Measurements from ENCODE around the gene CTSZ.

CTSZ gene

DNA sequence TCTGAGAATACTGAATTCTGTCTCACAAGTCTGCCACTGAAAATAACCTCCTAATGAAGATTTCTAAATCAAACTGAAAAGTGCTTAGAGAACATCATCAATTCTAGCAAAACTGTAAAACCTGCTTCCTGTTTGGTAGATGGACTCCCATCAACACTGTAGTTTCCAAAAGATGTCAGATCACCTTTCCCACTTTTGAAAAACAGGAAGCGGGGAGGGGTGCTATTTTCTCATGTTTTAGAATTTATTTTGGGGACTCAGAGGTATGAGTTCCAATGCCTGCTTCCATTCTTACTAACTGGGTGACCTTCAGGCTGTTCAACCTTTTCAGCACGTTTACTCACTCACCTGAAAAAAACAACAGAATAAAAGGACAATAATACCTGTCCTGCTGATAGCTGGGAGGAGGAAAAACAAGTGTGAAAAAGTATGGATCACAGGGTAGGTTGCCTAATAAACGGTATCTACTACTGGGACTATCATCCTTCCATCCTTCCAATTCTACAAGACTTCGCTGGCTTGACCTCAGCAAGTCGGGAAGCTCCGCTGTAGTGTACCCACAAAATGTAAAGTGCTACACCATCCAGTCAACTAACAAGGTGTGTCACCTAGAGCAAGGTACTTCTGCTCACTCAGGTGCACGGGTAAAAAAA, 24.0 kb upstream of the CTSZ start:
- DNase-seq = no peak

DNA sequence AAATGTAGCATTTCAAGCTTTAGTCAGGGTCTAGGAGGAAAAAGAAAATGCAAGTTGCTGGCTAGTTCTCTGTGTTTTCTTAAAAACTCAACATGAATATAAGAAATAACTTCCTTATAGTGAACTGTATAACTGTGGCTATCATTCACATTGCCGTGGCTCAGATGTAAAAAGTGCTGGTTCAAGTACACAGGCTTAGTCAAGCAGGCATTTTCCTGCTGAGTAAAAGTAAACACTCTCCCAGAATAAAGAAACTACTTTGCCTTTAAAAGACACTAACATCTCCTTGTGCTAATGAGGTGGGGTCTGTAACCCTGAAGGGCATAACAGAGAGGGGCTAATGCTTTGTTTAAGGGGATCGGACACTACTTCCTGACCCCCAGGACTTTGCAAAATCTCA, 21.8 kb upstream of the CTSZ start:
- no peak for DNase-seq

DNA sequence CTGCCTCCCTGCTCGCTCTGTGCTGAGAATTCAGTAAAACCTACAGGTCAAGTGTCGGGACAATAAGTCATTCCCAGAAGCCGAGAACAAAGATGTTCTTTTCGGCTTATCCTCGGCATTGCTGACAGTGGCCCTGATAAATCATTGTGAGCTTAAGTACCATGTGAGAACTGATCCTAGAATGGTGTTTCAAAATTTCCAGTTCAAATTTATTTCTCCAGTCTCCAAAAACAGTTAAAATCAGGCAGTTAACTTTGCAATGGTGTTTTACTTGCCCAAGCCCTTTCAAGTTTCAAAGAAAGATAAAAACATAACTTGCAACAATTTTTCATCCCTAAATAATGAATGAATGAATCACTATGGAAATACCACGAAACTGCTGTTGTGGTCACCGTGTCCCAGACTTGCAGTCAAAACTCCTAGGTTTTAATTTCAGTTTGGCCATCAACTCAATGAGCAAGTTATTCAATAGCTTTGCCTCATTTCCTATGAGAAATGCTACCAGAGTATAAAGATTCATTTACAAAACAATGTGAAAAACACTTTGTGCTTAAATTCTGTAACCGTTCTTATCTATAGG, 20.8 kb upstream of the CTSZ start:
- no peak for DNase-seq

DNA sequence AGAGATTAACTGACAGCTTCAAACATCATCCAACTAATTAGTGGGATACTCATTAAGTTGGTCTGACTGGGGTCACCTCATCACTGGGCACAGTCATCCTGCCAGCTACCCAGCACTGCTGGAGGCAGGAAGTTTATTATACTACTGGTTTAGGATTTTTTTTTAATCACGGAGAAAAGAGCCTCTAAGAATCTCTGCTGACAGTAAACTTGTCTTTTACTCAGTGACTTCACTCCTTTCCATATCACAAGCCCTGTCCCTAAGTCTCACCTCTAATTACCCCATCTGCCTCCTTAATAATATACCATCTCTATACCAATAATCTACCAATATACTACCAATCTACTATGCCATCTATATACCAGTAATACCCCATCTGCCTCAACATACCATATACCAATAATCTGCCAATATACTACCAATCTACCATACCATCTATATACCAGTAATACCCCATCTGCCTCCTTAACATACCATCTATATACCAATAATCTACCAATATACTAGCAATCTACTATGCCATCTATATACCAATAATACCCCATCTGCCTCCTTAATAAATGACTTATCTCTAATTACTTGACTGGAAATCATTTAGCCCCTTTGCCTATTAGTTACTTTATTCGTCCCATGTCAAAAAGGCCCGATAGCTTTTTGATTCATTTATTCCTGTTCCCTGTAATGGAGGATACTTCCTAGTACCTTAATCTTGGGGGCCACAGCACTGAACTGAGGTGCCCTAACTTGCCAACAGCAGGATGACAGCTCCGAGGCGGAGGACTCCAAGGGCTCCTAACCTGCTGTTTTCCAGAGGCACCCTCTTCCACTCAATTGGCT, 20.1 kb upstream of the CTSZ start:
- DNase-seq = no peak

DNA sequence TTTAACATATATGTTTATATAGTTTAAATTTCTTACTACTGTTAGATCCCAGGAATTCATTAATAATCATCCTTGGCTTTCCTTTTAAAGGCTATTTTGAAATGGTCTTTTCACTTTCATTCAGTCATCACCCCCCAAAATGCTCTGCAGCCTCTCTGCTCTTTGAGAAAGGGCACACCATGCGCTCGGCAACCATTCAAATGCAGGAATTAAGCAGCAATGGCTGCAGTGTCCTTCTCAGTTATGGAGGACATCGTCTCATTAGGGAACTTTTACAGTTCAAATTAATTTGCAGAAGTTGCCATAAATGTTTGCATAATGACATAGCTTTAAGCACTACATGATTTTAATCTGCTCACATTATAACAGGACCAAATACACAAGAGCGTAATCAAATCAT, 18.5 kb upstream of the CTSZ start:
- DNase-seq = no peak

DNA sequence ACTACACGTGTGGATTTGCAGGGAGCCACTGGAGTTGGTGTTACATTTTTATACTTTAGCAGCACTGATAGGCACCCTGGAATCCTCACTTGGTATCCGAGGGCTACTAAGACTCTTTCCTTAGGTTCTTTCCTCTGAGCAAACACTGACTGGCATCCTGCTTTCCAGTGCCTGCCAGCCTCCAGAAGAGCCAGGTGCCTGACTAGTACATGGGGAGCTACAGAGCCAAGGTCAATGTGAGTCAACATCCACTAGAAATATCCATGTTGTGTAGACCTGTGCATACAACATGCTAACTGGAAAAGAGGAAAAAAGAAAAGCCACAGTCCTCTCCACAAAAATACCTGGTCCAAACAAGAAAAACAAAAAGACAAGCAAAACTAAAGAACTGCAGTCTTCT, 18.0 kb upstream of the CTSZ start:
- DNase-seq = no peak

DNA sequence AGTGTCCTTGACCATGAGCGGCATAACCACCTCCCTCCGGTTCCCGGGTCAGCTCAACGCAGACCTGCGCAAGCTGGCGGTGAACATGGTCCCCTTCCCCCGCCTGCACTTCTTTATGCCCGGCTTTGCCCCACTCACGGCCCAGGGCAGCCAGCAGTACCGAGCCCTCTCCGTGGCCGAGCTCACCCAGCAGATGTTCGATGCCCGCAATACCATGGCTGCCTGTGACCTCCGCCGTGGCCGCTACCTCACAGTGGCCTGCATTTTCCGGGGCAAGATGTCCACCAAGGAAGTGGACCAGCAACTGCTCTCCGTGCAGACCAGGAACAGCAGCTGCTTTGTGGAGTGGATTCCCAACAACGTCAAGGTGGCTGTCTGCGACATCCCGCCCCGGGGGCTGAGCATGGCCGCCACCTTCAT, 17.1 kb upstream of the CTSZ start:
- DNase-seq = no peak

DNA sequence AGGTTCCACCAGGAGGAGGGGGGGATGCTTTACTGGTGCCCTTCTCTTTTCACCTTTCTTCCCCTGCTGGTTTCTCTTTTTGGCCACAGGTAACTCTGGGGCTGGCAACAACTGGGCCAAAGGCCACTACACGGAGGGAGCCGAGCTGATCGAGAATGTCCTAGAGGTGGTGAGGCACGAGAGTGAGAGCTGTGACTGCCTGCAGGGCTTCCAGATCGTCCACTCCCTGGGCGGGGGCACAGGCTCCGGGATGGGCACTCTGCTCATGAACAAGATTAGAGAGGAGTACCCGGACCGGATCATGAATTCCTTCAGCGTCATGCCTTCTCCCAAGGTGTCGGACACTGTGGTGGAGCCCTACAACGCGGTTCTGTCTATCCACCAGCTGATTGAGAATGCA, 16.6 kb upstream of the CTSZ start:
- DNase-seq = no peak

DNA sequence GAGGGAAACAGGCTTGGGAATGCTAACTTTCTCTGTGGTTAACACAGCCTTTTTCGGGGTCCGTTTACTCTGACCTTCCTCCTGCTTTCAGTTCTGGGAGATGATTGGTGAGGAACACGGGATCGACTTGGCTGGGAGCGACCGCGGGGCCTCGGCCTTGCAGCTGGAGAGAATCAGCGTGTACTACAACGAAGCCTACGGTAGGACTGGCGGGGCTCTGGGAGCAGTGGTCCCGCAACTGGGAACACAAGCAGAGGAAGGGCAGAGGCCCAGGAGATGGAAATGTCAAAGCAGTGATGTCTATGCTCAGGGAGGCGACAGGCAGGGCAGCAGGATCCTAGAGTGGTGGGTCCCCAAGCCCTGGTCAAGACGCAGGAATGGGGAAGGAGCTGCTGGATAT, 15.7 kb upstream of the CTSZ start:
- no peak for DNase-seq

DNA sequence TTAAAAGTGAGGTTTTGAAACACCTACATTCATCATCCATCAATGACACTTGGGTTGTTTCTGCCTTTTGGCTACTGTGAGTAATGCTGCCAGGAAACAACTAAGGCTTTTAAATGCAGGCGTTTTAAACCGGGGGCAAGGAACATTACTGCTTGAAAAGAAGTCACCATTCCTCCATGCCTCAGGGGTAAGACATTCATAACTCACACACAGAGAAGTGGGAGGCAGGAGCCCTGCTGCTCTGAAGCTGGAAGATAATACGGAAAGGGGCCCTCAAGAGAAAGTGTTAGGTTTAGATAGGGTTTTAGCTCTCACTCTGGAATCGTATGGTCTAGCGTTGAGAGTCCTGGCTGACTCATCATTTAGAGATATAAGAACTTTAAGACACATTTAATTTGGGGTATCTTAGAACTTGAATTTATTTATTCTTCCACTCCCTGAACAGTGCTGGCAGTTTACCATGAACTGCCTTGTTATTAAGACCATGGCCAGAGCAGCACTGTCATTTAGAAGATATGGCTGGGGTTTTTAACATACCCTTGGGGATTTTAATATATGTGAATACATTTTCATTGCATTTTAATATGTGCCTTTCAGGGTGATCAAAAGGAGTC, 14.0 kb upstream of the CTSZ start:
- DNase-seq = no peak

DNA sequence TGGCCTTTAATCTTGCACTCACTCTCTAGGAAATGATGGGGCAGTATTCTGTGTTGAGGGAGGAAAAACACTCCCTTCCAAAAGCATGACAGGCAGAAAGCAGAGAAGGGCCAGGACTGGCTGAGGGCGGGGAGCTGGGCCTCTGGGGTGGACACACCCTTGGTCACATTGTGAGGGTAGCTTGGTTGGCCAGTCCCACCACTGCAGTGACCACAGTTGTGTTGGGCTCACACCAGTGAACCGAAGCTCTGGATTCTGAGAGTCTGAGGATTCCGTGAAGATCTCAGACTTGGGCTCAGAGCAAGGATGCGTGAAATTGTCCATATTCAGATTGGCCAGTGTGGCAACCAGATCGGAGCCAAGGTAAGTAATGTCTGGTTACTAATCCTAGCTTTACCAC, 12.2 kb upstream of the CTSZ start, which contains the start of gene TUBB1:
TUBB1 (plus strand) TSS at position 213 of the 400 bp plus-strand sequence; CDS start at position 307, 94 bp downstream.
- DNase-seq = no peak

DNA sequence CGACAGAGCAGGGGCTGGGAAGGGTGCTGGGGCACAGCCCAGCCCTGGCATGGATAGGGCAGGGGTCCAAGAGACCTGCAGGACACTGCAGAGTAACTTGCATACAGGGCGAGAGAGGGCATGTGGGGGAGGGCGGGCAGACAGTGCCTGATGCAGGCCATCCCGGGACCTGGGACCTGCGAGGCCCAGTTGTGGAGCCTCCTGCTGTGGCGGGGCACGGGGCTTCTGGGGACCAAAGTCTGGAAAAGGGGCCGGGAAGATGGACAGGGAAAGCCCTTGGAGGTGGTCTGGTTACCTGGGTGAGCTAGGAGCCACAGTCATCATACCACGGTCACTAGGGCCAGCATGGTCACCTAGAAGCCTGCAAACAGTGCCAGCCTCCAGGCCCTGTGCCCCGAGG, 11.8 kb upstream of the CTSZ start:
- no peak for DNase-seq

DNA sequence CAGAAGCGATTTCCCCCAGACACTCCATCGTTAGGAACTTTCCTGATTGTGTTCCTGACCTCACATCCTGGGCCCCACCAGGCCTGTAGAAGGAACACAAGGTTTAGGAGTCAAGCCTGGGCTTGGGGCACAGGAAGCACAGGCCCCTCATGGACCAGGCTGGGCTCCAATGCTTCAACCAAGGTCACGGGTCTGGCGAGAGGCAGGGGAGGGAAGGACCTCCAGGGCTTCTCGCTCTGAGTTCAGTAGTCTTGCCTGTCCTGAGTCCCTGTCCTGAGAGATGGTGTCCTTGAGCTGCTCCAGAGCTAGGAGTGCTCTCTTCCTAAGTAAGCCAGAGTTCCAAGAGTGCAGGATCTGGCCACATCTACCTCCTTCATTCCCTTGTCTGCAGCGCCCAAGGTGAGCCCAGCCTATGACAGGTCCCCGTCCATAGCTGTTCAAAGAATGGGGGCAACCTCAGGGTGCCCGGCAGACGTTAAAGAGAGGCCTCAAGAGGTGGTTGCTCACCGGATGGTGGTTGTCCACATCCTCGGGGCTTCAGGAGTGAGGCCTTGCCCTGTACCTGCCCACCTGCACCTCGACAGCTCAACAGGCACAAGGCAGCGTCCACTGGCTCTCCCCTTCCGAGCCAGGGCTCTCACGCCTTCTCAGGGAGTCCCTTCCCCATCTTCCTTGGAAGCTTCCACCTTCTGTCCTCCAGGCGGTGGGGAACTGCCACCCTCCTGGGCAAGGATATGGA, 10.6 kb upstream of the CTSZ start:
- no peak for DNase-seq

DNA sequence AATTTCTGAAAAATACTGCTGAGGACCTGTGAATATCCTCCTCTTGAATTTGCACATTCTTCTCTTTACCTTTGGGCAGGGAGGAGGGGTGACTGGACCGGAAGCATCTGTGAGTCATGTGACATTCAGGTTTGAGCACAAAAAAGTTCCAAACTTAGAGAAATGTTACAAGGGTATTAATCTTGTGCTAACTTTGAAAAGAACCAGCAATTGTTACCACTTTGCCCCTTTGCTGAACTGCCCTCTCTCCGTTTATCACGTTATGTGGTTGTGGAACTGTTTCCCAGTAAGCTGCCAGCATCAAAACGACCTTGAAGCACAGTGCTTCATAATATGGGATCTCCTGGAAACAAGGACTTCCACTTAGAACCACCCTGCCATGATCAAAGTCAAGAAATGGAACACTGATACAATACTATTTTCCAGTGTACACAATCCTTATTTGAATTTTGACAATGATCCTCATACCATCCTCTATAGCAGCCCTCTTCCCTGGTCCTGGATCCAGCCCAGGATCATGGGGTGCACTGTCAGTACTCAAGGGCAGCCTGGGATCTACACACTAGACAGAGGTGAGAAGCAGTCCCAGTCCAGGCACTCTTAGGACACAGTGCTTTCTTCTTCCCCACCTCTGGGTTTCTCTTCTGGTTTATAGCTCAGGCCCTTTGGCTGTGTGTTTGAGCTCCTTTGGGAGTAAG, 9.9 kb upstream of the CTSZ start:
- no peak for DNase-seq

DNA sequence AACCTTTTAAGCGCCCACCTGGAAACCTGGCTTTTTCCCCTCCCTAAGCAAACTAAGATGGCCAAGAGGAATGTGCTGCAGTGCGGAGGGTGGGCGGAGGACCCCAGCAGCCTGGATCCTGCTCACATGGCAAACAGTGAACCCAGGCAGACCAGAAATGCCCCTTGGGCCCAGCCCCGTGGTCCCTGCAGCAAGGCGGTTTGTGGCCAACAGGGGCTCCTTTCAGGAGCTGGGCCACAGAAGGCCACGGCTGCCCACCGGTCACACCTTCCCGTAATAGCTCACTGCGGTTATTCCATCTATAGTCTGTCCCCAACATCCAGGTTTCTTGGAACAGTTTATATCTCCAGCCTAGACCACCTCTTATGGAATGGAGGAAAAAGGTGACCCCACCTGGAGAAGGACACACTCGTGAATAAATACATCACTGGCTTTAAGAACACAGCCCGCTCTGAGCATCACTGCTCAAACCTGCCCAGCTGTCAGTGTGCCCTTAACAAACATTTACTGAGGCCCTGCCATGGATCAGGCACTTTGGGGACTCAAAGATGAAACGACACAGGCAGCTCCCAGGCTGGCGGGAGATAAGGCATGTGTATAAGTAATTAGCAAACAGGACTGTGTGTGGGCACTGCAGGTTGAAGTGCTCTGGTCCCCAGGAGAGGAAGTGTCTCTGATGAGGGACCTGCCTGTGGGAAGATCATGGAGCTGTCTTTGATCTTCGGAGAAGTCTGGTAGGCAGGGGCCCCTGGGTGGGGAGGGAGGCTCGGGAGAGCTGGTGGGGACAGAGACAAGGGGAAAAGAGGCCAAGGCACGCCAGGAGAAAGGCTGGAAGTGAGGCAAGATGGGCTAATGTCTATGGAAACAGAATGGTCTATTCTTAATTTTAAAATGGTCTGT, 9.0 kb upstream of the CTSZ start:
- DNase-seq = no peak

DNA sequence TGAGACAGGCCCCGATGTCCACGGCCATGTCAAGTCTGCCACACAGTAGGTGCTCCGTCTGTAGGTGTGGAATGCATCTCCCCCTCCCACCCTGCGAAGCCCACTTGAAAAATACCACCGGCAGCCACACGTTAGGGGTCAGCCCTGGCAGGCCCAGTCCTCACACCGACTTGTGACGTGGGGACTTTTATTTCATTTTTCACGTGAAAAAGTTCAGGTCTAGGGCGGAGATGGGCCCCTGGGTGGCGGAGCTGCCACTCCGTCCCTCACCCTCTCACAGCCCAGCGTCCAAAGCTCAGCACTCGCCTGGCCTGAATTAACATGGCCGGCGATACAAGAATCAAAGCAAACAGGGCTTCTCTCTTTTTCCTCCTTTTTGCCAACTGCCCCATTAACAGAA, 8.4 kb upstream of the CTSZ start:
- no peak for DNase-seq

DNA sequence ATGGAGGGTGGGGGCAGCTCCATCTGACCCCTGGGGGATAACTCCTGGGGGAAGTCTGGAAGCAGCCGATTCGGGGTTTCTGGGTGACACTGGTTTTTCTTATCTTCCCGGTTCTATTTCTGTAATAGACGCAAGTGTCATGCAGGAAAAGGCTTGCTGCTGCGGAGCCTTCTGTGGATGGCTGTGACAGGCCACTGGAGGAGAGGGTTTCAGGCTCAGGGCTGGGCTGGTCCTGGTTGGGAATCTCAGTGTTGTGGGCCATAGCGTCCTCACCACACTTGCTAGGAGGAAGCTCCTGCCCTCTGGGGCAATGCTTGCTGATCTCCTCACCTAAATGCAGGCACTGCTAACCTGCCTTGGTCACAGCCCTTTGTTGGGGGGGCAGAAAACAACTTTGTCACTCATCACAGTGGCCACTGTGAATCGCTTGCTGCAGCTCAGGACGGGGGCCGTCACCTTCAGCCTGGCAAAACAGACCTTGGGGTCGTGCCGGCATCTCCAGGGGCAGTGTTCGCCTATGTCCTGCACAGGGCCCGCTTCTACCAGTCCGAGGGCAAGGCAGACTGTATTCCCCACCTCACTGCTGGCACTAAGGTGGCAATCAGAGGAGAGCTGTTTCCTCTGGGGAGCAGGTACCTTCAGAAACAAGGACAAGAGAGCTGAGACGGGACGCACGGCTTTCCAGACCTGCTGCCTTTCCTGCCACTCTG, 7.8 kb upstream of the CTSZ start:
- no peak for DNase-seq

DNA sequence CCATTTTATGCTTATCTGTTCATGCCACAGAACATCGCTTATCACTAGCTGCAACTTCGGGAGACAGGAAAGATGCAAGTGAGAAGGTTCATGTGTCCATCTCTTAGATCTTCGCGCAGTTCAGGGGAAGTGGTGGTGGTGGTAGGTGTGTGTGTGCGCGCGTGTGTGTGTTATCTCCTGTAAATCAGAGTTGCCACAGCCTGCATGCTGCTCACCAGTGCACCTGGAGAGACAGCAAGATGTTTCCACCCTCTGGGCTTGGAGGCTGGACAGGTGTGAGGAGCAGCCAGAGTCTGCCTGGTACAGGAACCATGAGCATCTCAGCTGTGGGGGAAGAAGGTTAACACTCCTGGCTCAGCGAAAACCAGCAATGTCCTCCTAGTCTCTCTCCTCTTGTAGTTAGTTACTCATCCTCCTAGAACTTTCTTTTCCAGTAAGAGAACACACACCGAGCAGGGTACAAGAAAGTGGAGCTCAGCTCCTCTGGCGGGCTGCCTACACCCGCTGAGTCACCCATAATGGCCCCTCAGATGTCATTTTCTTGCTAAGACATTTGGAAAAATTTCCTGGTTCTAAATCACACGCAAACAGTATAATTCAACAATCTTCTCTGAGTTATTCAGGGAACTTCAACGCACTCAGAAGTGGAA, 7.0 kb upstream of the CTSZ start:
- no peak for DNase-seq

DNA sequence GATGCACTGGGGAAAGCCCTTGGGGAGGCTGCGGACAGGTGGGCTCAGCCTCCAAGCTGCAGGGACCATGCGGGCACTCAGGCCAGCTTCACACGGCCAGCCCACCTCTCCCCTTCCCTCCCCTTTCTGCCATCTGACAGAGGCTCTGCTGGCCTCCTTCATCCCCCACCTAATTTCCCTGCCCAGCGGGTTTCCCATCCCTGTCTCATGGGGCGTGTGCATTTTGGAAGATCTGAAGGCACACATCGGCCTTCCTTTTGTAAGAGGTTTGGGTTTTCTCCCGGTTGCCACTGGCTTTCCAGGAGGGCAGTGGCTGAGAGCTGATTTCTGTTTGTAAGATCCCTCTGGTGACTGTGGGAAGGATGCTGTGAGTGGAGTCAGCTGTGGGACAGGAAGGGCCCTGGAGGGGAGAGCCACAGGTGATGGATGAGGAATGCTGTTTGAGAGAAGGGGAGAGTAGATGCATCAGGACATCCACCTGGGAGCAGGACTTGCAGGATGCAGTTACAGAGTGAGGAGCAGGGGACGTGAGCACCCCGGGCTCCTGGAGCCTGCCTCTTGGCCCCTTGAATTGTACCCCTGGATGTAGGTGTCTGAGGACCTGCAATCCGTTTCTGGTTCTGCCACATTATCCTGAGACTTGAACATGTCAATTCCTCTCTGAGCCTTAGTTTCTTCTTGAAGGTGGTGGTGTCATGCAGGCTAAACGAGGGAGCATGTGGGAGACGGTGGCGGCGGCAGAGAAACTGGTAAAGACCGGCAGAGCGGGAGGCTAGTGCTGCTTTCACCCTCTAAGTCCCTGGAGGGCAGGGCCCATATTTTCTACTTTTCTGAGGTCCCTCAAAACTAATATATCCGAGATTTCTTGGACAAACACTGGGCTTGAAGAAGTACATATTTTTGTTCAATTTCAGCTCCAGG, 6.2 kb upstream of the CTSZ start:
- DNase-seq = no peak
